Omental fat pad (tissue), 4 donors: Measurements from ENCODE around the gene SEC24A. TPM values are rescaled to one million over a fixed set of nuclear protein-coding genes. Genes with fewer than 3 reads are reported as not detected.
"Not testable (repeated sequence)": the region's sequence is repeated elsewhere in the genome, so short reads cannot be mapped to it uniquely, and the experiment has no call there.

Source experiments
- ATAC-seq: fragments of 150-250 bp; one replicate; pipeline ENCODE4 v1.9.1; 2016; ENCODE audit warnings: mild to moderate bottlenecking, moderate library complexity; ENCODE audit not compliant: low FRiP score
- DNase-seq: peaks from one replicate; pipeline ENCODE4 v3.0.0-alpha.2; 2019; ENCODE audit warnings: low spot score
- total RNA-seq, 4 donors: library from RNA; depleted of rRNA; stranded (reverse); fragments of >200 nt; gene quantifications; one replicate each; pipeline ENCODE4 v1.1.0, GENCODE V29; 2016
- TF ChIP-seq, protein P1 (sequence below), 3 donors: fragments of 450-650 bp; IDR thresholded peaks; one replicate each; pipeline ENCODE4 v1.5.1; 2016 to 2017; ENCODE audit warnings: antibody characterized with exemption in 3 of 3, mild to moderate bottlenecking in 3 of 3, moderate library complexity in 2 of 3

SEC24A gene
- total RNA-seq, 4 donors from 2014 or later, result 20.6 to 33.4 (median 27.9) TPM

DNA sequence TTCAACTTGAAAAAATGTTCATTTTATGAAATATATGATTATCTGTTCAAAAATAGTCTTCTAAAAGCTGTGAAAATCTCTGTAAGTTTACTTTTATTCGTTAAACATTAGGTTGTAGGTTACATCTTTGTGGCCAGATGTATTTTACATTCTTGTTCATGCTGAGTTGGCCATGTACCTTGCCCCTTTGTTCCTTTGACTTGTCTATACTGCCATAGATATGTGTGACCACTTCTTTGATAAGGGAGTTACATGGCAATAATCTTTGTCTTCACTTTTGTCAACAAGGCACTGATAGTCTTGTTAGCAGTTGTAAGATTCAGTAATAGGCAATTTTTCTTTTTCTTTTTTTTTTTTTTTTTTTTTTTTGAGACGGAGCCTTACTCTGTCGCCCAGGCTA is 15.9 kb downstream of the SEC24A start:
- no peak for ATAC-seq
- no peak for DNase-seq

DNA sequence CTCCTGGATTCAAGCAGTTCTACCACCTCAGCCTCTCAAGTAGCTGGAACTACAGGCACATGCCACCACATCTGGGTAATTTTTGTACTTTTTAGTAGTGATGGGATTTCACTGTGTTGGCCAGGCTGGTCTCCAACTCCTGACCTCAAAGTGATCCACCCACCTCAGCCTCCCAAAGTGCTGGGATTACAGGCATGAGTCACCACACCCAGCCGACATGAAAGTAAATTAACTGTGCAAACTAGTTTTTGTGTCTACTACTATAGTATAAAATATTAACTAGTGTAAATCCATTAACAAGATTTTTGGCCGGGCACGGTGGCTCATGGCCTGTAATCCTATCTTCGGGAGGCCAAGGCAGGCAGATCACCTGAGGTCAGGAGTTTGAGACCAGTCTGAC is 25.0 kb downstream of the SEC24A start:
- not testable (repeated sequence) for DNase-seq, ATAC-seq

More for the DNA sequence above, 15.9 kb downstream of the SEC24A start:
- TF ChIP-seq, protein P1, sequence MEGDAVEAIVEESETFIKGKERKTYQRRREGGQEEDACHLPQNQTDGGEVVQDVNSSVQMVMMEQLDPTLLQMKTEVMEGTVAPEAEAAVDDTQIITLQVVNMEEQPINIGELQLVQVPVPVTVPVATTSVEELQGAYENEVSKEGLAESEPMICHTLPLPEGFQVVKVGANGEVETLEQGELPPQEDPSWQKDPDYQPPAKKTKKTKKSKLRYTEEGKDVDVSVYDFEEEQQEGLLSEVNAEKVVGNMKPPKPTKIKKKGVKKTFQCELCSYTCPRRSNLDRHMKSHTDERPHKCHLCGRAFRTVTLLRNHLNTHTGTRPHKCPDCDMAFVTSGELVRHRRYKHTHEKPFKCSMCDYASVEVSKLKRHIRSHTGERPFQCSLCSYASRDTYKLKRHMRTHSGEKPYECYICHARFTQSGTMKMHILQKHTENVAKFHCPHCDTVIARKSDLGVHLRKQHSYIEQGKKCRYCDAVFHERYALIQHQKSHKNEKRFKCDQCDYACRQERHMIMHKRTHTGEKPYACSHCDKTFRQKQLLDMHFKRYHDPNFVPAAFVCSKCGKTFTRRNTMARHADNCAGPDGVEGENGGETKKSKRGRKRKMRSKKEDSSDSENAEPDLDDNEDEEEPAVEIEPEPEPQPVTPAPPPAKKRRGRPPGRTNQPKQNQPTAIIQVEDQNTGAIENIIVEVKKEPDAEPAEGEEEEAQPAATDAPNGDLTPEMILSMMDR (IDR thresholded peaks at IDR 0.05), result no peak

DNA sequence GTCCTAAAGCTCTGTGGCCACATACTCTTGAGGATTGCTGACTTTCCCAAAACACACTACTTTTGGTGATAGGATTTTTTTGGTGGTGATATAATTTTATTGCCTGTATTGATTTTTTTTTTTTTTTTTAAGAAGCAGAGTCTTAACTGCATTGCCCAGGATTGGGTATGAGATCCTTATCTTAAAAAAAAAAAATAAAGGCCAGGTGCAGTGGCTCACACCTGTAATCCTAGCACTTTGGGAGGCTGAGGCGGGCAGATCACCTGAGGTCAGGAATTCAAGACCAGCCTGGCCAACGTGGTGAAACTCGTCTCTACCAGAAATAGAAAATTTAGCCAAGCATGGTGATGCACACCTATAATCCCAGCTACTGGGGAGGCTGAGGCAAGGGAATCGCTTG is 28.8 kb downstream of the SEC24A start:
- not testable (repeated sequence) for DNase-seq, ATAC-seq

DNA sequence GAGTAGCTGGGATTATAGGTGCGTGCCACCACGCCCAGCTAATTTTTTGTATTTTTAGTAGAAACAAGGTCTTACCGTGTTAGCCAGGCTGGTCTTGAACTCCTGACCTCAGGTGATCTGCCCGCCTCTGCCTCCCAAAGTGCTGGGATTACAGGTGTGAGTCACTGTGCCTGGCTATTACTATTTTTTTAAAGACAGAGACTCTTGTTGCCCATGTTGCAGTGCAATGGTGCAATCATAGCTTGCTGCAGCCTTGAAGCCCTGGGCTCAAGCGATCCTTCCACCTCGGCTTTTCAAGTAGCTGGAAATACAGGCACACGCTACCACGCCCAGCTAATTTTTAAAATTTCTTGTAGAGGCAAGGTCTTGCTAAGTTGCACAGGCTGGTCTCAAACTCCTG is 41.6 kb downstream of the SEC24A start:
- DNase-seq, ATAC-seq: not testable (repeated sequence)

DNA sequence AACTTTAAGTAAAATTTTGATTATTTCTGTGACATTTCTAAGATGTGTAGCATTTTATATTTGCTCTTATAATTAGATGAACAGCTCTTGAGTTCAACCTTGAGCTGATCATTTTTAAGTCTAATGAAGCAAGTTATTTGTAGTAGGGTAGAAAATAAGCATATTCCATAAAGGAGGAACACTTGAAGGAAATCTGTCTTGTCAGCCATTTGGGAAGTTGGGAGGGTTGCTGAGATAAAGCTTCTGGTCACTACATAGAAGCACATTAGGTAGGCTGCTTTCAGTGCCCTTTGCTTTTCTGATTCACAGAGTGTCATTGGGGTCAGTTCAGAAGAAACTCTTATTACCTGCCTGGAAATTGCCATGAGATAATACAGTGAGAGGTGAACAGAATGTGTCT is 44.1 kb downstream of the SEC24A start:
- TF ChIP-seq, protein P1 (IDR thresholded peaks at IDR 0.05), result no peak
- DNase-seq, result no peak
- no peak for ATAC-seq

DNA sequence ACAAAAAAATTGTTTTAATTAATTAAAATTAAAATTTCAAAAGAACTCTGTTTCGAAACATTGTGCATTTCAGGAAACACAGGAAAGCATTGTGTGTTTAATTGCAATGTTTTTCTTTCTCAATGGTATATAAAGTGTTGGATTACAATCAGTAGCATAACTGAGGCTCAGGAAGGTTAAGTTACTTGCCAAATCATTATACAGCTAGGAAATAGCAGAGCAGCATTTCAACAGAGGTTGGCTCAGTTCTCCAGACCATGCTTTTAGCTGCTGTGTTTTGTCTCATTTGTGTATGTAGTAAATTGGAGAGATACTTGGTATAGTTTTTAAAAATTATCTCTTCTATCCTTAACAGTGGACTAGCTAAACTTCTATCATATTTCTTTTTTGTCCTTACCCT is 59.7 kb downstream of the SEC24A start:
- ATAC-seq, result no peak
- TF ChIP-seq, protein P1 (IDR thresholded peaks at IDR 0.05), result no peak
- no peak for DNase-seq

DNA sequence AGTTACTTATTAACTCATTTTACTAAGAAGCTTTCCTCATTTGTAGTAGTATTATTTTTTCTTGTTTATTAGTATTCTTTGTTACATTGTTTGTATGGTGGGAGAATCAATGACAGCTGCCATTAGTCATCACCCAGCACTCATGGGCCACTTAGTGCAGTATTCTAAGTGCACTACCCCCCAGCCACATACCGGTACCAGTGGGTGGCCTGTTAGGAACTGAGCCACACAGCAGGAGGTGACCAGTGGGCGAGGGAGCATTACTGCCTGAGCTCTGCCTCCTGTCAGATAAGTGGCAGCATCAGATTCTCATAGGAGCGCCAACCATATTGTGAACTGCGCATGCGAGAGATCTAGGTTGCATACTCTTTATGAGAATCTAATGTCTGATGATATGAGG is 65.5 kb downstream of the SEC24A start:
- ATAC-seq, result no peak
- TF ChIP-seq, protein P1 (IDR thresholded peaks at IDR 0.05), result no peak
- no peak for DNase-seq

DNA sequence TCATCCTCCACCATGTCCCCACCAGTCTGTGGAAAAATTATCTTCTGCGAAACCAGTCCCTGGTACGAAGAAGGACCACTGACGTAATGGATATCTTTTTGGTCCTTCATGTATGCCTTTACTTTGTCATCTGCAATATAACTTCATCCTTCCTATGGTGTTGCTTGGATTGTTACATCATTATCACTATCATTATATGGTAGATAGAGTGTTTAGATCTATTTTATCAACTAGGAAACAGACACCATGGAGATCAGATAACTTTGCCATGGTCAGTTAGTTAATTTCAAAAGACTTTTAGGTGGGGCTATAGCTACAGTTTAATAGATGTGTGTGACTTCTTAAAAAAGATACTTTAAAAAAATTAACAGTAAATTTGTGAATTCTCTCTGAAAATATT is 66.0 kb downstream of the SEC24A start:
- ATAC-seq (no peak), DNase-seq (no peak)
- TF ChIP-seq, protein P1 (IDR thresholded peaks at IDR 0.05), result no peak

DNA sequence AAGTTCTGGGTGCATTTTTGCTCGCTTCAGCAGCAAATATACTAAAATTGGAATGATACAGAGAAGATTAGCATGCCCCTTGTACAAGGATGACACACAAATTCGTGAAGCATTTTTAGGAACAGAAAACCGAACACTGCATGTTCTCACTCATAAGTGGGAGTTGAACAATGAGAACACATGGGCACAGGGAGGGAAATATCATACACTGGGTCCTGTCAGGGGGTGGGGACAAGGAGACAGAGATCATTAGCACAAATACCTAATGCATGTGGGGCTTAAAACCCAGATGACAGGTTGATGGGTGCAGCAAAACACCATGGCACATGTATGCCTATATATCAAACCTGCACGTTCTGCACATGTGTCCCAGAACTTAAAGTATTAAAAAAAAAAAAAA is 66.9 kb downstream of the SEC24A start:
- not testable (repeated sequence) for ATAC-seq, DNase-seq
